GM12874 (cell line): ENCODE measurements around the gene RBM14.

Experiments
- TF ChIP-seq, protein P1 (sequence below): IDR thresholded peaks from 2 replicates; pipeline ENCODE4 v1.5.1; 2011; ENCODE audit warnings: low read depth, mild to moderate bottlenecking, control low read depth, low read length, moderate library complexity; ENCODE audit not compliant: insufficient read depth

RBM14 gene

DNA sequence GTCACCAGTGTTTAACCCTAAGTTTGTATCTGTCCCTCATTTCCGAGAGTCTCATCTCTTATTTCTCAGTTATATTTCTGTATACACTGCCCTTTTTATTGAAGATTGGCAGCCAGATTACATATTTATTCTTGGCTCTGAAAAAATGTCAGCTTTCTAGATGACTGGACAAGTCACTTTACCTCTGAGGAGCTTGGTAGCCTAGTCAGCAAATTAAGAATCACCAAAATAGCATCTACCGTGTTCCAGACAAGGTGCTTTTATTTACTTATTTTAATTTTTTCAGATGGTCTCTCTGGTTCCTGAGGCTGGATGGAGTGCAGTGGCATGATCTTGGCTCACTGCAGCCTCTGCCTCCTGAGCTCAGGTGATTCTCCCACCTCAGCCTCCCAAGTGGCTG, 16.5 kb downstream of the RBM14 start:
- TF ChIP-seq, protein P1, sequence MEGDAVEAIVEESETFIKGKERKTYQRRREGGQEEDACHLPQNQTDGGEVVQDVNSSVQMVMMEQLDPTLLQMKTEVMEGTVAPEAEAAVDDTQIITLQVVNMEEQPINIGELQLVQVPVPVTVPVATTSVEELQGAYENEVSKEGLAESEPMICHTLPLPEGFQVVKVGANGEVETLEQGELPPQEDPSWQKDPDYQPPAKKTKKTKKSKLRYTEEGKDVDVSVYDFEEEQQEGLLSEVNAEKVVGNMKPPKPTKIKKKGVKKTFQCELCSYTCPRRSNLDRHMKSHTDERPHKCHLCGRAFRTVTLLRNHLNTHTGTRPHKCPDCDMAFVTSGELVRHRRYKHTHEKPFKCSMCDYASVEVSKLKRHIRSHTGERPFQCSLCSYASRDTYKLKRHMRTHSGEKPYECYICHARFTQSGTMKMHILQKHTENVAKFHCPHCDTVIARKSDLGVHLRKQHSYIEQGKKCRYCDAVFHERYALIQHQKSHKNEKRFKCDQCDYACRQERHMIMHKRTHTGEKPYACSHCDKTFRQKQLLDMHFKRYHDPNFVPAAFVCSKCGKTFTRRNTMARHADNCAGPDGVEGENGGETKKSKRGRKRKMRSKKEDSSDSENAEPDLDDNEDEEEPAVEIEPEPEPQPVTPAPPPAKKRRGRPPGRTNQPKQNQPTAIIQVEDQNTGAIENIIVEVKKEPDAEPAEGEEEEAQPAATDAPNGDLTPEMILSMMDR = no peak

DNA sequence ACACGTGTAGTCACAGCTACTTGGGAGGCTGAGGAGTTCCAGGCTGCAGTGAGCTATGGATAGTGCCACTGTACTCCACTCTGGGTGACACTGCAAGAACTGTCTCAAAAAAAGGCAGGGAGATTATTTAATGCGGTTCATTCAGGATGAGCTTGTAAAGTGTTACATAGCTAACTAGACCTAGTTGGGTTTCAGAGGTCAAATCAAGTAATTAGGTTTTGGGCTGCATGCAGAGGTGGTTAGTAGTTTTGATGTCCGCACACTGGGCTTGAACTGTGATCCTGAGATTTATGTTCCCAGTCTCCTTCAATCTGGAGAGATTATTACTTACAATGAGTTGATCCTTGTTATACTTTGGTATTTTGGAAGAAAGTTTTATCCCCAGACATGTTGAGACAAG, 20.0 kb downstream of the RBM14 start:
- TF ChIP-seq, protein P1 = no peak

DNA sequence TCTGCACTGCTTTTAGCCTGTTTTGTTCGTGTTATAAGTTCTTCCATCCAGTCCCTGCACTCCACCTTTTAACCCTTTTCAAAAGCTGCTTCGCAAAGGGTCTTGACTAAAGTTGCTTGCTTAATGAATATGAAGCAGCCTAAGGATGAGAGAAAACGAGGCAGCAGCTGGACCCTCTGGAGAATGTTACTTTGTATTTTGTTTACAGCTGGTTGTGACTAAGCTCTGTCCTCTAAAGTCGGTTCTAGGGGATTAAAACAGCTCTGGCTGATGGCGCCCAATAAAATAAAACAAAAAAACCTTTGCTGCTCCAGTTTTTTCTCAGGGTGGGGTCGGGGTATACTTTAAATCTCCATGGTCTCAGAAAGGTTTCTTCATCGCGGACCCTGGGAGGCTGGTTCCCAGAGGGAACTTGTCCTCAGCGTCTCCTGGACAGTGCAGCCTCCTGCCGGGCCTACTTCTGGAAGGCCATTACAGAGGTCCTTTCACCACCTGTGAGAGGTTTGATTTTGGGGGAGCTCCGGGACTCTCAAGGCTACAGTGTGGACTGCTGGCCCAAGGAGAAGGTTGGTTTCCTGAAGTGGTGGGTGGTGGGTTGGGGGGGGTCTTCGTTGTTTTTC, 21.2 kb downstream of the RBM14 start:
- TF ChIP-seq, protein P1 = no peak

DNA sequence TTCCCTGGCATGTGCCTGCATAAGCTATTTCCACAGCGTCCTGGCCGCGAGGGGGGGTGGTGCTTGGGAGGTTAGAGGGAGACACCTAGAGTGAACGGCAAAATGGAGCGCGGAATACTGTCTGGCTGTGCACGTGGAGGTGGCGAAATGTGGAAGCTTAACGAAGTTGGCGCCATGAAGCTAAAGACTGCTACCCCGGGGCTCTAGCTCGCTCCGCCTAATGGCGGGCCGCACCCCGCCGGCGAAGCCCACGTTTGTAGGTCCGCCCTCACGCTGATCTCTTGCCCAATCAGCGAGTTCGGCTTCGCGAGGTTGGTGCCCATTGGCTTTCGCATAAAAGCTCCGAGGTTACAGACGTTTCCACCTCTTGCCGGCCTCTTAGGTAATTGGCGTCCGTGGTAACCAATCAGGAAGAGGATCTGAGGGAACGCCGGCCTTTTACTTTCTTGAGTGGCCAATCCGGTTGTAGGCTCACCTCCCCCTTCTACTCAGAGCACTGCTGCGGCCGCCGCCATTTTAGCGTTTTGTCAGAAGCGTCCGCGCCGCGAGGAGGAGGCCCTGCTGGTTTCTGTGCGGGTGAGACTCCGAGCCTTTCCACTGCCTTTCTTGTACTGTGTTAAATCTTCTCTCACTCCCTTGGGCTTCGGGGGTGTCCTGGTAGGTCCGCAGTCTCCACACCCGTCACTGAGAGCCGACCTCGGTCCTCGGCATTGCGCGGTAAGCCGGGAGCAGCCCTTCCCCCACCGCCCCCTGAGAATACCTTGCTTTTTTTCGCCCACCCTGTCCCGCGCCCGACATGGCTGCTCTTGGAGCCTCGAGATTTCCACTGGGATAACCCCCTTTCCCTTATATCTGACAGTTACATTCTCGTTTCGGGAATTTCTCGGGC, 22.0 kb downstream of the RBM14 start, which contains the start of gene RBM4:
TSS of gene RBM4 (plus strand) at position 527 of the 889 bp plus-strand sequence. CDS start 1,009 bp downstream, outside the sequence.
- TF ChIP-seq, protein P1 = no peak

DNA sequence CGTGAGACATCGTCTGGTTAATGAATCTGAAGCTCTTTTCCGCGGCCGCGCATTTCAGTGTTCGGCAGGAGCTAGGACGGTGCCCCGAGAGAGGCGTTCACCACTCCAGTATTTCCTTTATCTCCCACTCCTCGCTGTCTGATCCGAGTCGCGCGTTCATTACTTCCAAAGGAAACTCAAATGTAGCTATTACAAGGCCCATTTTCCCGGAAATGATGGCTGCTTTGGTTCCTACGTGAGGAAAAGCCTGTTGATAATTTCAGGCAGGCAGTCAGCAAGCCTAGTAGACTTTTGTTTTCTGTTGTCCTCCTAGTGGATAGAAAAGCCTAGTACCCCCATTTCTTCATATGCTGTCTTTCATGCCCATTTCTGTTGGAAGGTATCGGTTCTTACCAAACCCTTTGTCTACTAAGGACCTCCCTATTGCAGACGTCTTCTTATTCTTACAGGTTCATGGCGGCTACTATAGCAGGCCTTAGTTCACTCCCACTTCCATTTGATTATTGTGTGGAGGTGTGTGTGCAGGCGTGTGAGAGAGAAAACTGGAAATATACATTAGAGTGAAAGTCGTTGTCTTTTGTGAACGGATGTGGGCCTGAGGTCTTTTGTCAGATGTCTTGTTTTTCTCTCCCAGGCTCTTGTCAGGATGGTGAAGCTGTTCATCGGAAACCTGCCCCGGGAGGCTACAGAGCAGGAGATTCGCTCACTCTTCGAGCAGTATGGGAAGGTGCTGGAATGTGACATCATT, 22.8 kb downstream of the RBM14 start:
- TF ChIP-seq, protein P1 = no peak

DNA sequence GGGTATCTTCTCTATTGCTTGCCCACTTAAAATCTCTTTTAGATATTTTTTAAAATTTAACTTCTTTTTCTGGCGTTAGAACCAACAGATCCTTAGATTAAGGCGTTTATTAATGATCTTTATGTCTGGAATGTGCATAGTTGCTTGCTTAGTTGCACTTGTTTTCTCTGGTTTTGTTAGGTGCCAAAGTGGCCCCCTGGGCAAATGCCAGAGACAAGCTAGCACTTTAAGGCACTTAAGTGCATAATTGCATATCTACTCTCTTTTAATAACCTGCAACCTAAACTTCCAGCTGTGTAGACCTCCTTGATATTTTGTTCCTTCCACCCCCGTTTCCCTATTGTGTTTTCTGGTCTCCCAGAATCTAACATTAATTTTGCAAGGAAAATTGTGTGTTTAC, 25.4 kb downstream of the RBM14 start:
- TF ChIP-seq, protein P1 = no peak

DNA sequence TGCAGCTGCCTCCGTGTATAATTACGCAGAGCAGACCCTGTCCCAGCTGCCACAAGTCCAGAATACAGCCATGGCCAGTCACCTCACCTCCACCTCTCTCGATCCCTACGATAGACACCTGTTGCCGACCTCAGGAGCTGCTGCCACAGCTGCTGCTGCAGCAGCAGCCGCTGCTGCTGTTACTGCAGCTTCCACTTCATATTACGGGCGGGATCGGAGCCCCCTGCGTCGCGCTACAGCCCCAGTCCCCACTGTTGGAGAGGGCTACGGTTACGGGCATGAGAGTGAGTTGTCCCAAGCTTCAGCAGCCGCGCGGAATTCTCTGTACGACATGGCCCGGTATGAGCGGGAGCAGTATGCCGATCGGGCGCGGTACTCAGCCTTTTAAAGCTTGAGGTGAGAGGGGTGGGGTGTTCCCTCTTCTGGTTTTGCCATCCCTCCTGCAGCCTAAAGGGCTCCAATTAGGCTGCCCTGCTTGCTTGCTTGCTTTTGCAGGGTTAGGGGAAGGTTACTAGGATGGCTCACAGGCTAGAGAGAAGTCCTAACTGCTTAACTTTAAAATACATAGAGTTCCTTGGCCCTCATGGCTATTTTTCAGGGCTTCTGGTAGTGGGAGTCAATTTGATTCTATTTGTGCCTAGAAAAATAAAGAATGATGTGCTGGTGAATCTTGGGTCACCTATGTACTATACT, 27.5 kb downstream of the RBM14 start:
- TF ChIP-seq, protein P1 = no peak
